ENCODE data around the gene CAMTA1. TPM values are rescaled to one million over a fixed set of nuclear protein-coding genes. Genes with fewer than 3 reads are reported as not detected.

The CAMTA1 gene
- total RNA-seq, 1 donor from 2014 or later = 62.9 TPM

GRCh38 chr1:6757719-6758435, 27.4 kb upstream of the CAMTA1 start:
- Histone ChIP-seq H3K4me3 (no peak overlapping the region), H3K4me1 (no peaks in the 10 kb centered on the region), H3K27ac (no peak overlapping the region), H3K9me3 (no peaks in the 10 kb centered on the region), H3K27me3 (no peaks in the 10 kb centered on the region), H3K36me3 (no peaks in the 10 kb centered on the region)
- DNase-seq (ENCODE audit: extremely low spot score in 2 of 2) = no peak
- intact Hi-C loops (cut with DNase I) = no loop called here
- TF ChIP-seq, protein P1, sequence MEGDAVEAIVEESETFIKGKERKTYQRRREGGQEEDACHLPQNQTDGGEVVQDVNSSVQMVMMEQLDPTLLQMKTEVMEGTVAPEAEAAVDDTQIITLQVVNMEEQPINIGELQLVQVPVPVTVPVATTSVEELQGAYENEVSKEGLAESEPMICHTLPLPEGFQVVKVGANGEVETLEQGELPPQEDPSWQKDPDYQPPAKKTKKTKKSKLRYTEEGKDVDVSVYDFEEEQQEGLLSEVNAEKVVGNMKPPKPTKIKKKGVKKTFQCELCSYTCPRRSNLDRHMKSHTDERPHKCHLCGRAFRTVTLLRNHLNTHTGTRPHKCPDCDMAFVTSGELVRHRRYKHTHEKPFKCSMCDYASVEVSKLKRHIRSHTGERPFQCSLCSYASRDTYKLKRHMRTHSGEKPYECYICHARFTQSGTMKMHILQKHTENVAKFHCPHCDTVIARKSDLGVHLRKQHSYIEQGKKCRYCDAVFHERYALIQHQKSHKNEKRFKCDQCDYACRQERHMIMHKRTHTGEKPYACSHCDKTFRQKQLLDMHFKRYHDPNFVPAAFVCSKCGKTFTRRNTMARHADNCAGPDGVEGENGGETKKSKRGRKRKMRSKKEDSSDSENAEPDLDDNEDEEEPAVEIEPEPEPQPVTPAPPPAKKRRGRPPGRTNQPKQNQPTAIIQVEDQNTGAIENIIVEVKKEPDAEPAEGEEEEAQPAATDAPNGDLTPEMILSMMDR (IDR thresholded peaks at IDR 0.05) = no peak
- TF ChIP-seq POLR2A (IDR thresholded peaks at IDR 0.05) (no peak), POLR2AphosphoS5 (IDR thresholded peaks at IDR 0.05; ENCODE audit: insufficient read depth in 1 of 2, low read depth in 1 of 2) (no peak)

- no peak overlapping the region for H3K4me3 ChIP-seq
- H3K27ac ChIP-seq = no peak overlapping the region
- intact Hi-C loops (cut with DNase I) = no loop called here
- H3K27me3 ChIP-seq = no peaks in the 10 kb centered on the region
- no peaks in the 10 kb centered on the region for H3K36me3 ChIP-seq
- no peak for DNase-seq (ENCODE audit: extremely low spot score in 2 of 2)
- H3K4me1 ChIP-seq = no peaks in the 10 kb centered on the region
- H3K9me3 ChIP-seq = no peaks in the 10 kb centered on the region
- no peak for TF ChIP-seq POLR2A (IDR thresholded peaks at IDR 0.05)
These were observed 24.0 kb upstream of the CAMTA1 start for GRCh38 chr1:6761196-6761737.

GRCh38 chr1:6762060-6762459, 23.2 kb upstream of the CAMTA1 start:
- Histone ChIP-seq H3K36me3 (no peaks in the 10 kb centered on the region), H3K4me1 (no peaks in the 10 kb centered on the region), H3K27ac (no peak overlapping the region), H3K4me3 (no peak overlapping the region), H3K9me3 (no peaks in the 10 kb centered on the region), H3K27me3 (no peaks in the 10 kb centered on the region)
- intact Hi-C loops (cut with DNase I) = no loop called here
- peak in 1 of 2 donors; percentile 84 for TF ChIP-seq POLR2AphosphoS5 (IDR thresholded peaks at IDR 0.05; ENCODE audit: insufficient read depth in 1 of 2, low read depth in 1 of 2)
- TF ChIP-seq, protein P1 (IDR thresholded peaks at IDR 0.05) = no peak
- no peak for DNase-seq (ENCODE audit: extremely low spot score in 2 of 2)

- peak in 1 of 2 donors; percentile 40 for DNase-seq (ENCODE audit: extremely low spot score in 2 of 2)
- Histone ChIP-seq H3K36me3 (no peaks in the 10 kb centered on the region), H3K4me1 (peaks cover 22% of the 10 kb centered on the region), H3K4me3 (no peak overlapping the region), H3K27me3 (no peaks in the 10 kb centered on the region), H3K27ac (no peak overlapping the region), H3K9me3 (no peaks in the 10 kb centered on the region)
- TF ChIP-seq POLR2A (IDR thresholded peaks at IDR 0.05) = no peak
- TF ChIP-seq POLR2AphosphoS5 (IDR thresholded peaks at IDR 0.05; ENCODE audit: insufficient read depth in 1 of 2, low read depth in 1 of 2) = no peak
- TF ChIP-seq, protein P1 (IDR thresholded peaks at IDR 0.05) = no peak
- intact Hi-C loops (cut with DNase I) = no loop called here
These were observed 14.4 kb upstream of the CAMTA1 start for GRCh38 chr1:6770751-6771440.

DNA sequence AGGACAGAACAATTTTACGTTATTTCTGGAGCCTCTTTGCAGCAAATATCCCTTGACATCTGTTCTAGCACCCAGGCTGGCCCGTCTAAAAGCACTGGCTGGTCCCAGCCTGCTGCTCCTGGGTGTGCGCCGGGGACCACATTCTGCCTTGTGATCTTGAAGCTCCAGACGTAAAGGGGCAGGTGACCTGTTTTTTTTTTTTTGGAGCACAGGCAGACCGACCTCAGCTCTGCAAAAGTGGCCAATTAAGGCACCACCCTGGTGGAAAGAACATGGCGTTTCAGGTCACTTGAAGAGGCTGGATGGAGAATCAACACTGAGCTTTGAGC, 13.8 kb upstream of the CAMTA1 start:
- TF ChIP-seq POLR2A (IDR thresholded peaks at IDR 0.05) = no peak
- TF ChIP-seq, protein P1 (IDR thresholded peaks at IDR 0.05) = no peak
- TF ChIP-seq POLR2AphosphoS5 (IDR thresholded peaks at IDR 0.05; ENCODE audit: insufficient read depth in 1 of 2, low read depth in 1 of 2) = no peak
- no peaks in the 10 kb centered on the region for H3K36me3 ChIP-seq
- H3K27me3 ChIP-seq = no peaks in the 10 kb centered on the region
- no peak overlapping the region for H3K27ac ChIP-seq
- intact Hi-C loops (cut with DNase I) = no loop called here
- peak in 1 of 2 donors; percentile 40 for DNase-seq (ENCODE audit: extremely low spot score in 2 of 2)
- H3K4me3 ChIP-seq = no peak overlapping the region
- H3K9me3 ChIP-seq = no peaks in the 10 kb centered on the region
- H3K4me1 ChIP-seq = peaks cover 22% of the 10 kb centered on the region
